ENCODE results near the gene RSRC1. TPM values are rescaled to one million over a fixed set of nuclear protein-coding genes. Genes with fewer than 3 reads are reported as not detected.

Gene RSRC1
- total RNA-seq, 1 donor from 2014 or later: 39.9 TPM

- Mint-ChIP-seq H3K36me3 (ENCODE audit: low read depth) (peaks cover 3% of the 10 kb centered on the region), H3K9me3 (no peaks in the 10 kb centered on the region), H3K4me1 (no peaks in the 10 kb centered on the region), H3K27me3 (no peaks in the 10 kb centered on the region), H3K4me3 (no peak overlapping the region), H3K27ac (no peak overlapping the region)
- intact Hi-C loops (cut with micrococcal nuclease): loop anchor here (1.0 to 5.0 kb wide), 4 partner anchors 322 to 902 kb away; partner anchors contain the start of gene RSRC1
- ATAC-seq (ENCODE audit: low read depth) (peak; percentile 54), DNase-seq (no peak)
- ChIA-PET CTCF (interaction anchor here (0.6 to 3.2 kb wide), 18 partner anchors 9 to 902 kb away, joined by 3 to 38 read pairs (median 5); partner anchors contain the start of gene RSRC1), POLR2A (no interaction called here)
- no peak for TF ChIP-seq CTCF (IDR thresholded peaks at IDR 0.05)
Observed at GRCh38 chr3:158434412-158435038, 324.6 kb downstream of the RSRC1 start.

GRCh38 chr3:158443632-158444031 is 333.7 kb downstream of the RSRC1 start:
- Mint-ChIP-seq H3K27ac (no peak overlapping the region), H3K27me3 (no peaks in the 10 kb centered on the region), H3K9me3 (peaks cover 5% of the 10 kb centered on the region), H3K4me1 (no peaks in the 10 kb centered on the region), H3K36me3 (ENCODE audit: low read depth) (peaks cover 6% of the 10 kb centered on the region), H3K4me3 (no peak overlapping the region)
- POLR2A ChIA-PET: no interaction called here
- intact Hi-C loops (cut with micrococcal nuclease): no loop called here
- CTCF ChIA-PET: interaction anchor here (1.4 kb wide), 1 partner anchor 9 kb away, joined by 6 read pairs; no protein-coding TSS in a partner anchor
- DNase-seq: no peak
- ATAC-seq (ENCODE audit: low read depth): no peak
- TF ChIP-seq CTCF (IDR thresholded peaks at IDR 0.05): no peak

- H3K4me3 Mint-ChIP-seq: no peak overlapping the region
- intact Hi-C loops (cut with micrococcal nuclease): no loop called here
- H3K4me1 Mint-ChIP-seq: peaks cover 9% of the 10 kb centered on the region
- POLR2A ChIA-PET: no interaction called here
- CTCF ChIA-PET: no interaction called here
- H3K9me3 Mint-ChIP-seq: peaks cover 5% of the 10 kb centered on the region
- DNase-seq: no peak
- ATAC-seq (ENCODE audit: low read depth): no peak
- TF ChIP-seq CTCF (IDR thresholded peaks at IDR 0.05): no peak
- H3K27ac Mint-ChIP-seq: no peak overlapping the region
- peaks cover 6% of the 10 kb centered on the region for H3K36me3 Mint-ChIP-seq (ENCODE audit: low read depth)
- no peaks in the 10 kb centered on the region for H3K27me3 Mint-ChIP-seq
Observed at GRCh38 chr3:158447408-158447807, 337.5 kb downstream of the RSRC1 start.

GRCh38 chr3:158451405-158452055 is 341.6 kb downstream of the RSRC1 start:
- H3K27ac Mint-ChIP-seq: no peak overlapping the region
- POLR2A ChIA-PET: no interaction called here
- ATAC-seq (ENCODE audit: low read depth): no peak
- no peak for TF ChIP-seq CTCF (IDR thresholded peaks at IDR 0.05)
- H3K27me3 Mint-ChIP-seq: no peaks in the 10 kb centered on the region
- H3K36me3 Mint-ChIP-seq (ENCODE audit: low read depth): no peaks in the 10 kb centered on the region
- no peak for DNase-seq
- intact Hi-C loops (cut with micrococcal nuclease): no loop called here
- H3K4me3 Mint-ChIP-seq: no peak overlapping the region
- peaks cover 9% of the 10 kb centered on the region for H3K4me1 Mint-ChIP-seq
- H3K9me3 Mint-ChIP-seq: no peaks in the 10 kb centered on the region
- CTCF ChIA-PET: interaction anchor here (0.6 kb wide), 1 partner anchor 860 kb away, joined by 4 read pairs; no protein-coding TSS in a partner anchor

- intact Hi-C loops (cut with micrococcal nuclease): no loop called here
- CTCF ChIA-PET: no interaction called here
- H3K9me3 Mint-ChIP-seq: no peaks in the 10 kb centered on the region
Observed at GRCh38 chr3:158452334-158452733, 342.4 kb downstream of the RSRC1 start.

More at GRCh38 chr3:158452334-158452733, 342.4 kb downstream of the RSRC1 start:
- DNase-seq (no peak), ATAC-seq (ENCODE audit: low read depth) (no peak)
- Mint-ChIP-seq H3K36me3 (ENCODE audit: low read depth) (no peaks in the 10 kb centered on the region), H3K27me3 (no peaks in the 10 kb centered on the region), H3K27ac (no peak overlapping the region), H3K4me1 (peaks cover 9% of the 10 kb centered on the region), H3K4me3 (no peak overlapping the region)
- POLR2A ChIA-PET: no interaction called here
- TF ChIP-seq CTCF (IDR thresholded peaks at IDR 0.05): no peak

Data from activated B cell treated with CpG ODN at 0.5 μM for 24 hours (primary cell).